Panc1 (cell line): ENCODE results near the gene ARMC3. TPM values are rescaled to one million over a fixed set of nuclear protein-coding genes. Genes with fewer than 3 reads are reported as not detected.
"Not testable (repeated sequence)": the region's sequence is repeated elsewhere in the genome, so short reads cannot be mapped to it uniquely, and the experiment has no call there.

Experiments used
- ATAC-seq: fragments of 200-7000 bp; cut with Tn5 transposase; 2 replicates; pipeline ENCODE4 v1.9.1; 2020; ENCODE audit warnings: mild to moderate bottlenecking, moderate library complexity
- BruUV-seq: library from RNA; stranded (reverse); fragments of 400-500 nt; replicated peaks from 2 replicates; lab custom pipeline; 2021; lab: Mats Ljungman, UMichigan
- CTCF ChIA-PET: fragments of 300-600 bp; sonication (Branson Sonifier 250); formaldehyde crosslinking; loops from one replicate; lab custom pipeline; 2022; ENCODE audit warnings: antibody characterized with exemption; lab: Charles Lee
- POLR2A ChIA-PET: fragments of 300-600 bp; sonication (Branson Sonifier 250); formaldehyde crosslinking; loops from one replicate; lab custom pipeline; 2022; ENCODE audit warnings: antibody characterized with exemption; lab: Charles Lee
- DNase-seq: peaks from one replicate; pipeline ENCODE4 v3.0.0-alpha.2; 2010; ENCODE audit warnings: low read depth, low spot score
- H3K27ac ChIP-seq: 2 replicates; pipeline ENCODE4 v1.5.1; 2011; ENCODE audit warnings: mild to moderate bottlenecking, low read length, inconsistent platforms
- H3K27me3 ChIP-seq: fragments of 200-500 bp; sonication (Bioruptor generic); 2 replicates; pipeline ENCODE4 v1.6.0; 2014; ENCODE audit warnings: low read length, inconsistent platforms; ENCODE audit not compliant: control insufficient read depth, insufficient read depth
- H3K36me3 ChIP-seq: fragments of 200-500 bp; sonication (Bioruptor generic); 2 replicates; pipeline ENCODE4 v1.5.1; 2014; ENCODE audit warnings: inconsistent platforms, mild to moderate bottlenecking, low read length, moderate library complexity; ENCODE audit not compliant: control insufficient read depth, insufficient read depth
- H3K4me1 ChIP-seq: 2 replicates; pipeline ENCODE4 v1.5.1; 2011; ENCODE audit warnings: inconsistent platforms, mild to moderate bottlenecking, low read length, moderate library complexity; ENCODE audit not compliant: control insufficient read depth, insufficient read depth
- H3K4me3 ChIP-seq, 2 experiments: 2 replicates each; pipeline ENCODE4 v1.5.1; 2011 to 2012; ENCODE audit warnings: low read depth in 2 of 2, low read length in 2 of 2, mild to moderate bottlenecking in 2 of 2, inconsistent platforms in 1 of 2, moderate library complexity in 1 of 2
- H3K9me3 ChIP-seq: fragments of 200-500 bp; sonication (Bioruptor generic); 2 replicates; pipeline ENCODE4 v1.5.1; 2014; ENCODE audit warnings: low read depth, mild to moderate bottlenecking, inconsistent platforms, low read length, moderate library complexity; ENCODE audit not compliant: control insufficient read depth, insufficient read depth
- POLR2AphosphoS5 ChIP-seq: IDR thresholded peaks from 2 replicates; pipeline ENCODE4 v1.6.1; 2012; ENCODE audit warnings: mild to moderate bottlenecking, low read depth, low read length, moderate library complexity
- SIN3A ChIP-seq: IDR thresholded peaks from 2 replicates; pipeline ENCODE4 v1.6.1; 2012; ENCODE audit warnings: low read depth, mild to moderate bottlenecking, low read length, moderate library complexity, borderline replicate concordance; ENCODE audit not compliant: insufficient read depth
- TCF7L2 ChIP-seq: IDR thresholded peaks from 2 replicates; pipeline ENCODE4 v1.6.1; 2011; ENCODE audit warnings: mild to moderate bottlenecking, low read depth, low read length, inconsistent platforms
- in situ Hi-C: cut with HindIII; loops from 2 replicates; pipeline ENCODE4 v1.10.0; 2016; ENCODE audit warnings: low sequenced_read_pairs, low pct_unique_long_range_greater_than_20kb
- intact Hi-C: fragments of 100-400 bp; cut with micrococcal nuclease; formaldehyde crosslinking; loops from one replicate; pipeline ENCODE4 v1.10.0; 2022; ENCODE audit not compliant: unreplicated experiment
- total RNA-seq: library from RNA; stranded (reverse); gene quantifications from one replicate; pipeline ENCODE4 v1.2.1, GENCODE V29; 2021; ENCODE audit not compliant: unreplicated experiment
- TF ChIP-seq, protein P1 (sequence below): fragments of 450-650 bp; IDR thresholded peaks from 2 replicates; pipeline ENCODE4 v1.5.1; 2017; ENCODE audit warnings: mild to moderate bottlenecking
- TF ChIP-seq, protein P2 (sequence below), 2 experiments: IDR thresholded peaks; 2 replicates each; pipeline ENCODE4 v1.6.1; 2011 to 2012; ENCODE audit warnings: low read depth in 2 of 2, control low read depth in 1 of 2, low read length in 1 of 2, mild to moderate bottlenecking in 1 of 2, moderate library complexity in 1 of 2; ENCODE audit not compliant: insufficient read depth in 1 of 2

Gene ARMC3
- total RNA-seq, 1 experiment from 2014 or later: 1.0 TPM

DNA sequence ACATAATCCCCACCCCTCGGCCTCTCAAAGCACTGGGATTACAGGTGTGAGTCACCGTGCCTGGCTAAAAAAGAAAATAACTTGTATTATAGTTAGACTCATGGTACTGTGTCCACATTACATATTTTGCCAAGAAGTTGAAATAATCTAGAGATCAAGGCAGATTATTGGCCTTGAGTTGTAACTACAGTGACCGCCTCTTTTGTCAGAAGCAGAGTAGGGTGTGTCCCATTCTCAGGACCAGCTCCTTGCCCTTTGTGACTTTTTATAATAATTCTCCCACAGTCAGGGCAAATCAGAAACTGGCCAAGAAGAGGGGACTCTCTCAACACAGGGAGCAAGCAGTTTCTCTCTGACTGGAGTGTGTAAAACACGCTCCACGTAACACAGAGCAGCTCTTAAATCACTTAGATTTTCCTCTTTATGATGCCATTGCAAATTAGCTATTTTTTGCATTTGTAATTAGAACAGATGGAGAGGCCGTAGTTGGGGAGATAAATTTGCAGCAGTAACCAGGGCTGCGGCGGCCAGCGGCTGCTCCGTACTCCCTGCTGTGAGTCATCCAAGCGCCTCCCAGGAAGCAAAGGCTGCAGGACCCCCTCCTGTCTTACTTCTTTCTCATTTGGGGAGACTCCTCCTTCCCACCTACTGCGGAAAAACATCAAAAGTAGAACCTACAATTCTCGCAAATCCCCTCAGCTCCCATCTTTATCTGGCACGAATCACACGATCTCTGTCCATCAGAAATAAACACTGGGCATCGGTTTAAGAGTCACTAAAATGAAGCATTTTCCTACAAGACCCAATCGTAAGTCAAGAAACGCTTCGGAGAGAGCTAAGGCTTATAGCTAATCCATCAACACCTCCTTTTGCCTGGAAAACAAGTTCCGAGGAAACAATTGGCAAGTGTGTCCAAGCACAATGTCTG lies 135.5 kb downstream of the ARMC3 start:
- DNase-seq: no peak
- TF ChIP-seq TCF7L2 (no peak), POLR2AphosphoS5 (no peak), SIN3A (no peak)
- TF ChIP-seq, protein P1, sequence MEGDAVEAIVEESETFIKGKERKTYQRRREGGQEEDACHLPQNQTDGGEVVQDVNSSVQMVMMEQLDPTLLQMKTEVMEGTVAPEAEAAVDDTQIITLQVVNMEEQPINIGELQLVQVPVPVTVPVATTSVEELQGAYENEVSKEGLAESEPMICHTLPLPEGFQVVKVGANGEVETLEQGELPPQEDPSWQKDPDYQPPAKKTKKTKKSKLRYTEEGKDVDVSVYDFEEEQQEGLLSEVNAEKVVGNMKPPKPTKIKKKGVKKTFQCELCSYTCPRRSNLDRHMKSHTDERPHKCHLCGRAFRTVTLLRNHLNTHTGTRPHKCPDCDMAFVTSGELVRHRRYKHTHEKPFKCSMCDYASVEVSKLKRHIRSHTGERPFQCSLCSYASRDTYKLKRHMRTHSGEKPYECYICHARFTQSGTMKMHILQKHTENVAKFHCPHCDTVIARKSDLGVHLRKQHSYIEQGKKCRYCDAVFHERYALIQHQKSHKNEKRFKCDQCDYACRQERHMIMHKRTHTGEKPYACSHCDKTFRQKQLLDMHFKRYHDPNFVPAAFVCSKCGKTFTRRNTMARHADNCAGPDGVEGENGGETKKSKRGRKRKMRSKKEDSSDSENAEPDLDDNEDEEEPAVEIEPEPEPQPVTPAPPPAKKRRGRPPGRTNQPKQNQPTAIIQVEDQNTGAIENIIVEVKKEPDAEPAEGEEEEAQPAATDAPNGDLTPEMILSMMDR: no peak
- TF ChIP-seq, protein P2, sequence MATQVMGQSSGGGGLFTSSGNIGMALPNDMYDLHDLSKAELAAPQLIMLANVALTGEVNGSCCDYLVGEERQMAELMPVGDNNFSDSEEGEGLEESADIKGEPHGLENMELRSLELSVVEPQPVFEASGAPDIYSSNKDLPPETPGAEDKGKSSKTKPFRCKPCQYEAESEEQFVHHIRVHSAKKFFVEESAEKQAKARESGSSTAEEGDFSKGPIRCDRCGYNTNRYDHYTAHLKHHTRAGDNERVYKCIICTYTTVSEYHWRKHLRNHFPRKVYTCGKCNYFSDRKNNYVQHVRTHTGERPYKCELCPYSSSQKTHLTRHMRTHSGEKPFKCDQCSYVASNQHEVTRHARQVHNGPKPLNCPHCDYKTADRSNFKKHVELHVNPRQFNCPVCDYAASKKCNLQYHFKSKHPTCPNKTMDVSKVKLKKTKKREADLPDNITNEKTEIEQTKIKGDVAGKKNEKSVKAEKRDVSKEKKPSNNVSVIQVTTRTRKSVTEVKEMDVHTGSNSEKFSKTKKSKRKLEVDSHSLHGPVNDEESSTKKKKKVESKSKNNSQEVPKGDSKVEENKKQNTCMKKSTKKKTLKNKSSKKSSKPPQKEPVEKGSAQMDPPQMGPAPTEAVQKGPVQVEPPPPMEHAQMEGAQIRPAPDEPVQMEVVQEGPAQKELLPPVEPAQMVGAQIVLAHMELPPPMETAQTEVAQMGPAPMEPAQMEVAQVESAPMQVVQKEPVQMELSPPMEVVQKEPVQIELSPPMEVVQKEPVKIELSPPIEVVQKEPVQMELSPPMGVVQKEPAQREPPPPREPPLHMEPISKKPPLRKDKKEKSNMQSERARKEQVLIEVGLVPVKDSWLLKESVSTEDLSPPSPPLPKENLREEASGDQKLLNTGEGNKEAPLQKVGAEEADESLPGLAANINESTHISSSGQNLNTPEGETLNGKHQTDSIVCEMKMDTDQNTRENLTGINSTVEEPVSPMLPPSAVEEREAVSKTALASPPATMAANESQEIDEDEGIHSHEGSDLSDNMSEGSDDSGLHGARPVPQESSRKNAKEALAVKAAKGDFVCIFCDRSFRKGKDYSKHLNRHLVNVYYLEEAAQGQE (IDR thresholded peaks at IDR 0.05; ENCODE audit: insufficient read depth in 1 of 2, low read depth in 2 of 2, low read length in 1 of 2): no peak
- no peak overlapping the region for H3K27ac ChIP-seq
- intact Hi-C loops: loop anchor here (10.0 kb wide), 1 partner anchor 1069 kb away; no protein-coding TSS in a partner anchor
- no peak for ATAC-seq
- no peaks in the 10 kb centered on the region for H3K36me3 ChIP-seq
- ChIA-PET POLR2A (no interaction called here), CTCF (no interaction called here)
- no peaks in the 10 kb centered on the region; the same call in 1 of the 2 replicates for H3K27me3 ChIP-seq
- H3K9me3 ChIP-seq: no peaks in the 10 kb centered on the region
- in situ Hi-C loops: no loop called here
- BruUV-seq: no TSS peak
- no peak overlapping the region for H3K4me3 ChIP-seq
- 0 out of 2 replicates have a peak, but pooled peaks cover 4% of the 10 kb centered on the region for H3K4me1 ChIP-seq

DNA sequence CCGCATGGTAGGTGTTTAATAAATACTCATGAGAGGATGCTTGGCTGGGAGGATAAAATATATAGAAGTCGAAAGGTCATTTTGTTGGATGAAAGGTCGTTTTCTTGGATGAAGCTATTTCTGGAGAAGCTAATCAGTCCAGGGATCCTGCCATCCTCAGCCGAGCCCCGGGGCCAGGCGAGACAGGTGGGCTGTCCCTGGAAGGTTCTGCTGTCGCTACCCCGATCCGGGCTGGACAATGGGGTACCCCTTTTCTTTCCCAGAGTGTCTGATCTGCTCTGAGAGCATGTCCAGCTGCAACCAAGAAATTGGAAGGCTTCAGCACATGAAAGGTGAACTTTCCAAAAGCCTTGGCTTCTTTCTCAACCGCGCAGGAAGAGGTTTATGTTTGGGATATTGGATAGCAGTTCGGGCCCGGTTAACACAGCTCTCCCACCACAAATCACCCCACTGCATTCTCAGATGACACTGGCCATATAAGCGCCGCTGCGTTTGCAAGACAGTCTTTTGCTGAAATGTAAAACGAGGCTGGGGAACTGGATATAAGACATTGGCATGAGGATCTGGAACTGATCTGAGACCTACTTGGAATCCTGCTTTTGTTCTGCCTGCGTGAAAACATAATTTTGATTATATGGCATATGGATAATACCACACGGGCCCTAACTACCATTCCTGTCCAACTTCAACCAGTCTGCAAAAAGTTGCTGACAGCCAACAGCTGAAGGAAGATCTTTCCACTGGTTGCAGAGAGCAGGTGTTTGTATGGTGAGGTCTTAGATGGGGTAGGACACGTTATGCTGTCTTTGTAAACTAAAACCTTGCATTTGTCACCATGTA lies 136.3 kb downstream of the ARMC3 start:
- Histone ChIP-seq H3K4me3 (no peak overlapping the region), H3K27ac (no peak overlapping the region), H3K27me3 (no peaks in the 10 kb centered on the region), H3K4me1 (0 out of 2 replicates have a peak, but pooled peaks cover 4% of the 10 kb centered on the region), H3K9me3 (no peaks in the 10 kb centered on the region), H3K36me3 (no peaks in the 10 kb centered on the region)
- no TSS peak for BruUV-seq
- ATAC-seq (no peak), DNase-seq (no peak)
- intact Hi-C loops (loop anchor here (10.0 kb wide), 1 partner anchor 1069 kb away; no protein-coding TSS in a partner anchor), in situ Hi-C loops (no loop called here)
- ChIA-PET CTCF (no interaction called here), POLR2A (no interaction called here)
- TF ChIP-seq, protein P2 (IDR thresholded peaks at IDR 0.05; ENCODE audit: insufficient read depth in 1 of 2, low read depth in 2 of 2, low read length in 1 of 2): no peak
- TF ChIP-seq TCF7L2: no peak
- TF ChIP-seq SIN3A: no peak
- TF ChIP-seq, protein P1: no peak
- TF ChIP-seq POLR2AphosphoS5: no peak

DNA sequence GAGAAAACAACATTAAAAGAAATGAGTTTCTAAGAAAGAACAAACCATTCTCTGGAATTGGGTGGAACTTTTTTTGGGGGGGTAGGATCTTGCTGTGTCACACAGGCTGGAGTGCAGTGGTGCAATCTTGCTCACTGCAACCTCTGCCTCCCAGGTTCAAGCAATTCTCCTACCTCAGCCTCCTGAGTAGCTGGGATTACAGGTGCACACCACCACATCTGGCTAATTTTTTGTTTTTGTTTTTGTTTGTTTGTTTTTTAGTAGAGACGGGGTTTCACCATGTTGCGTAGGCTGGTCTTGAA lies 136.9 kb downstream of the ARMC3 start:
- H3K9me3 ChIP-seq, in situ Hi-C loops, H3K27me3 ChIP-seq, ATAC-seq, DNase-seq, POLR2A ChIA-PET, H3K4me1 ChIP-seq, H3K36me3 ChIP-seq, H3K27ac ChIP-seq, CTCF ChIA-PET, BruUV-seq, H3K4me3 ChIP-seq: not testable (repeated sequence)
- intact Hi-C loops: loop anchor here (5.0 to 10.0 kb wide), 2 partner anchors 72 to 1070 kb away; no protein-coding TSS in a partner anchor
